Measurements from ENCODE around the gene AGR3.

Gene AGR3

GRCh38 chr7:16881844-16882243 lies at the start of gene AGR3:
Gene AGR3 (minus strand): TSS chr7:16881983. CDS start chr7:16878618, 3,365 bp downstream.
- DNase-seq (ENCODE audit: low spot score) = no peak

- DNase-seq (ENCODE audit: low spot score) = no peak
These were observed 49.2 kb upstream of the AGR3 start for GRCh38 chr7:16930946-16931345.

- peak; percentile 46 for DNase-seq (ENCODE audit: low spot score)
These were observed 47.5 kb upstream of the AGR3 start for GRCh38 chr7:16929146-16929762.

GRCh38 chr7:16926861-16927260 lies 45.1 kb upstream of the AGR3 start:
- DNase-seq (ENCODE audit: low spot score) = no peak

- DNase-seq (ENCODE audit: low spot score) = peak; percentile 63
These were observed 44.5 kb upstream of the AGR3 start for GRCh38 chr7:16926283-16926682.

GRCh38 chr7:16925609-16926008 lies 43.8 kb upstream of the AGR3 start:
- DNase-seq (ENCODE audit: low spot score) = no peak

- no peak for DNase-seq (ENCODE audit: low spot score)
These were observed 41.2 kb upstream of the AGR3 start for GRCh38 chr7:16923019-16923418.

GRCh38 chr7:16921644-16922257 lies 40.0 kb upstream of the AGR3 start:
- no peak for DNase-seq (ENCODE audit: low spot score)

GRCh38 chr7:16921151-16921550 lies 39.4 kb upstream of the AGR3 start:
- DNase-seq (ENCODE audit: low spot score) = no peak

GRCh38 chr7:16919440-16919839 lies 37.7 kb upstream of the AGR3 start:
- DNase-seq (ENCODE audit: low spot score) = no peak

- peak; percentile 56 for DNase-seq (ENCODE audit: low spot score)
These were observed 36.6 kb upstream of the AGR3 start for GRCh38 chr7:16918288-16918895.

- DNase-seq (ENCODE audit: low spot score) = no peak
These were observed 35.0 kb upstream of the AGR3 start for GRCh38 chr7:16916738-16917137.

GRCh38 chr7:16916105-16916639 lies 34.4 kb upstream of the AGR3 start:
- no peak for DNase-seq (ENCODE audit: low spot score)

GRCh38 chr7:16915405-16915804 lies 33.6 kb upstream of the AGR3 start:
- DNase-seq (ENCODE audit: low spot score) = no peak

GRCh38 chr7:16914771-16915170 lies 33.0 kb upstream of the AGR3 start:
- DNase-seq (ENCODE audit: low spot score) = no peak

- DNase-seq (ENCODE audit: low spot score) = no peak
These were observed 31.9 kb upstream of the AGR3 start for GRCh38 chr7:16913643-16914042.

GRCh38 chr7:16912540-16912939 lies 30.8 kb upstream of the AGR3 start:
- DNase-seq (ENCODE audit: low spot score) = no peak

GRCh38 chr7:16908561-16908960 lies 26.8 kb upstream of the AGR3 start:
- DNase-seq (ENCODE audit: low spot score) = no peak

- no peak for DNase-seq (ENCODE audit: low spot score)
These were observed 23.7 kb upstream of the AGR3 start for GRCh38 chr7:16905300-16906044.

GRCh38 chr7:16904076-16904475 lies 22.3 kb upstream of the AGR3 start:
- DNase-seq (ENCODE audit: low spot score) = no peak

GRCh38 chr7:16900209-16900768 lies 18.5 kb upstream of the AGR3 start:
- no peak for DNase-seq (ENCODE audit: low spot score)

Data from pons (tissue), 1 donor.